Measurements from ENCODE around the gene DCC.

GRCh38 chr18:52678034-52678433, 338.0 kb downstream of the DCC start:
- TF ChIP-seq POLR2A (IDR thresholded peaks at IDR 0.05; ENCODE audit: borderline replicate concordance, extremely low read depth, insufficient read depth, insufficient read length) (no peak), ZBTB33 (IDR thresholded peaks at IDR 0.05; ENCODE audit: extremely low read depth, insufficient replicate concordance, low read length) (no peak), CTCF (IDR thresholded peaks at IDR 0.05 in 2 of 3, conservative IDR thresholded peaks at IDR 0.05 in 1 of 3; ENCODE audit: borderline replicate concordance in 1 of 3, insufficient read depth in 1 of 3, low read depth in 2 of 3, low read length in 2 of 3) (no peak)

All from HCT116 (cell line).